ENCODE results near the gene SKP1. TPM values are rescaled to one million over a fixed set of nuclear protein-coding genes. Genes with fewer than 3 reads are reported as not detected.
A peak's percentile ranks its signal among the peaks of the same experiment; 100 is the strongest.

Gene SKP1
- total and polyA plus RNA-seq, 10 of the 15 experiments (the other 5 are each of a cell fraction or from before 2014, with no cell fraction given), result 100 to 1,686 (median 519) TPM

DNA sequence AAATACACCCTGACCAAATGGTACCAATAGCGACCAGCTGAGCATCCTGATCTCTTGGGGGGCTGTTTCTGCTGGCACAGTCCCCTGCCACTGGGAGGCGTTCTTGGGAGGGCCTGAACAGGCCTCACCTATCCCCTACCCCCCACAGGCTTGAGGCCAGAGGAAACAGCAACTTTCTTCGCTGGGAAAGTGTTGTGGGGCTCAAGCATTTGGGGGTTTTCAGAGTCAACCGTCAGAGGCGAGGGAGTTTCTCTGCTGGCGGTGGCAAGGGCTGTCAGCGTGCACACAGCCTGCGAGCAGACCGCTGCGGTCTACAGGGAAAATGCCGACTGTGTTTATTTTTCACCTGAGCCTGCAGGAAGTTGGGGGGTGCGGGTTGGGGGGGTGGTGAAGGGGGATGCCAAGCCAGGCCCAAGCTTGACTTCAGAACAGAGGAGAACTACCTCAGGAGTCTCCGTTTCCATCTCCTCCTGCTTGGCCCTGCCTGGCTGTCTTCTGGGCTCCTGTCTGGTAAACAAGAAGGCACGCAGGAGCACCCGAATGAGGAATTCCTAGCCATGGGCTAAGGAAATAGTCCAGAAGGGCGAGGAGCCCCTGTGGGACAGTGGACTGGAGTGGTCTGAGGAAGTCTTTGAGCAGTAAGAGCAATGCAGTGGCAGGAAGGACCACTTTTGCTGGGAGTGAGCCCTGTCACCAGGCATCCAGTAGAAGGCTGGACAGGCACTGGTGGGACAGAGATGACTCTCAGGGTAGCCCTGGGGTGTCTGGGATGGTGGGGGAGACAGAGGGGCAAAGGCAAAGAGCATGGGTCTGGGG, 44.2 kb downstream of the SKP1 start (continued):
- TF ChIP-seq POLR2AphosphoS5 (IDR thresholded peaks at IDR 0.05; ENCODE audit: low read length), result peak; percentile 49; the same call in 1 of the 2 replicates
- peak; percentile 90 for TF ChIP-seq CHD2 (IDR thresholded peaks at IDR 0.05; ENCODE audit: borderline replicate concordance, low read depth, low read length)
- peak; percentile 11; the same call in 1 of the 2 replicates for TF ChIP-seq SMARCA5 (IDR thresholded peaks at IDR 0.05)
- TF ChIP-seq MTA3 (IDR thresholded peaks at IDR 0.05; ENCODE audit: borderline replicate concordance, low read length), result no peak
- TF ChIP-seq HDGF (IDR thresholded peaks at IDR 0.05), result 0 out of 2 replicates have a peak, but pooled peaks have one; percentile 20
- peak; percentile 74; the same call in 1 of the 2 replicates for TF ChIP-seq ZBED1 (IDR thresholded peaks at IDR 0.05; ENCODE audit: borderline replicate concordance)
- TF ChIP-seq MYB (IDR thresholded peaks at IDR 0.05; ENCODE audit: borderline replicate concordance, low read depth, low read length), result peak; percentile 96
- TF ChIP-seq SMAD1 (IDR thresholded peaks at IDR 0.05; ENCODE audit: low read depth, partially characterized antibody), result peak; percentile 41
- 0 out of 2 replicates have a peak, but pooled peaks have one; percentile 17 for TF ChIP-seq ZNF24 (IDR thresholded peaks at IDR 0.05)
- TF ChIP-seq MTA2 (IDR thresholded peaks at IDR 0.05; ENCODE audit: low read depth), result peak; percentile 79
- peak; percentile 52; the same call in 1 of the 2 replicates for TF ChIP-seq ZNF207 (IDR thresholded peaks at IDR 0.05; ENCODE audit: borderline replicate concordance)
- TF ChIP-seq, protein P1, sequence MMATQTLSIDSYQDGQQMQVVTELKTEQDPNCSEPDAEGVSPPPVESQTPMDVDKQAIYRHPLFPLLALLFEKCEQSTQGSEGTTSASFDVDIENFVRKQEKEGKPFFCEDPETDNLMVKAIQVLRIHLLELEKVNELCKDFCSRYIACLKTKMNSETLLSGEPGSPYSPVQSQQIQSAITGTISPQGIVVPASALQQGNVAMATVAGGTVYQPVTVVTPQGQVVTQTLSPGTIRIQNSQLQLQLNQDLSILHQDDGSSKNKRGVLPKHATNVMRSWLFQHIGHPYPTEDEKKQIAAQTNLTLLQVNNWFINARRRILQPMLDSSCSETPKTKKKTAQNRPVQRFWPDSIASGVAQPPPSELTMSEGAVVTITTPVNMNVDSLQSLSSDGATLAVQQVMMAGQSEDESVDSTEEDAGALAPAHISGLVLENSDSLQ (IDR thresholded peaks at IDR 0.05), result peak; percentile 56; the same call in 1 of the 2 replicates
- TF ChIP-seq EP300 (IDR thresholded peaks at IDR 0.05; ENCODE audit: borderline replicate concordance in 1 of 2, control insufficient read depth in 1 of 2, low read depth in 2 of 2, low read length in 2 of 2), result peak; percentile 96 to 98
- TF ChIP-seq TCF3 (IDR thresholded peaks at IDR 0.05; ENCODE audit: borderline replicate concordance, insufficient read depth, low read depth, low read length), result peak; percentile 44; the same call in 1 of the 2 replicates
- peak; percentile 87 for TF ChIP-seq IKZF1 (conservative IDR thresholded peaks at IDR 0.05)
- TF ChIP-seq SMC3 (IDR thresholded peaks at IDR 0.05; ENCODE audit: borderline replicate concordance, low read length), result peak; percentile 74; the same call in 1 of the 2 replicates
- TF ChIP-seq KDM1A (IDR thresholded peaks at IDR 0.05; ENCODE audit: borderline replicate concordance), result no peak
- TF ChIP-seq TCF7 (IDR thresholded peaks at IDR 0.05; ENCODE audit: borderline replicate concordance), result no peak
- TF ChIP-seq RAD51 (IDR thresholded peaks at IDR 0.05), result no peak
- no peak for TF ChIP-seq ZNF384 (IDR thresholded peaks at IDR 0.05; ENCODE audit: borderline replicate concordance, low read depth, low read length)
- TF ChIP-seq SMAD5 (IDR thresholded peaks at IDR 0.05; ENCODE audit: low read depth), result no peak
- TF ChIP-seq CBX3 (IDR thresholded peaks at IDR 0.05; ENCODE audit: borderline replicate concordance, low read depth), result no peak
- TF ChIP-seq, protein P2, sequence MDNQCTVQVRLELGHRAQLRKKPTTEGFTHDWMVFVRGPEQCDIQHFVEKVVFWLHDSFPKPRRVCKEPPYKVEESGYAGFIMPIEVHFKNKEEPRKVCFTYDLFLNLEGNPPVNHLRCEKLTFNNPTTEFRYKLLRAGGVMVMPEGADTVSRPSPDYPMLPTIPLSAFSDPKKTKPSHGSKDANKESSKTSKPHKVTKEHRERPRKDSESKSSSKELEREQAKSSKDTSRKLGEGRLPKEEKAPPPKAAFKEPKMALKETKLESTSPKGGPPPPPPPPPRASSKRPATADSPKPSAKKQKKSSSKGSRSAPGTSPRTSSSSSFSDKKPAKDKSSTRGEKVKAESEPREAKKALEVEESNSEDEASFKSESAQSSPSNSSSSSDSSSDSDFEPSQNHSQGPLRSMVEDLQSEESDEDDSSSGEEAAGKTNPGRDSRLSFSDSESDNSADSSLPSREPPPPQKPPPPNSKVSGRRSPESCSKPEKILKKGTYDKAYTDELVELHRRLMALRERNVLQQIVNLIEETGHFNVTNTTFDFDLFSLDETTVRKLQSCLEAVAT (IDR thresholded peaks at IDR 0.05), result peak; percentile 90
- TF ChIP-seq, protein P3, sequence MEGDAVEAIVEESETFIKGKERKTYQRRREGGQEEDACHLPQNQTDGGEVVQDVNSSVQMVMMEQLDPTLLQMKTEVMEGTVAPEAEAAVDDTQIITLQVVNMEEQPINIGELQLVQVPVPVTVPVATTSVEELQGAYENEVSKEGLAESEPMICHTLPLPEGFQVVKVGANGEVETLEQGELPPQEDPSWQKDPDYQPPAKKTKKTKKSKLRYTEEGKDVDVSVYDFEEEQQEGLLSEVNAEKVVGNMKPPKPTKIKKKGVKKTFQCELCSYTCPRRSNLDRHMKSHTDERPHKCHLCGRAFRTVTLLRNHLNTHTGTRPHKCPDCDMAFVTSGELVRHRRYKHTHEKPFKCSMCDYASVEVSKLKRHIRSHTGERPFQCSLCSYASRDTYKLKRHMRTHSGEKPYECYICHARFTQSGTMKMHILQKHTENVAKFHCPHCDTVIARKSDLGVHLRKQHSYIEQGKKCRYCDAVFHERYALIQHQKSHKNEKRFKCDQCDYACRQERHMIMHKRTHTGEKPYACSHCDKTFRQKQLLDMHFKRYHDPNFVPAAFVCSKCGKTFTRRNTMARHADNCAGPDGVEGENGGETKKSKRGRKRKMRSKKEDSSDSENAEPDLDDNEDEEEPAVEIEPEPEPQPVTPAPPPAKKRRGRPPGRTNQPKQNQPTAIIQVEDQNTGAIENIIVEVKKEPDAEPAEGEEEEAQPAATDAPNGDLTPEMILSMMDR (IDR thresholded peaks at IDR 0.05 in 2 of 3, conservative IDR thresholded peaks at IDR 0.05 in 1 of 3; ENCODE audit: control insufficient read depth in 2 of 3, extremely low read depth in 1 of 3, insufficient read depth in 1 of 3, low read depth in 3 of 3, low read length in 3 of 3), result peak; percentile 65 to 80 (median 75)
- 0 out of 2 replicates have a peak, but pooled peaks have one; percentile 66 for TF ChIP-seq DPF2 (IDR thresholded peaks at IDR 0.05)
- TF ChIP-seq GATAD2B (conservative IDR thresholded peaks at IDR 0.05; ENCODE audit: low read depth), result peak; percentile 74; the same call in 1 of the 2 replicates
- peak; percentile 47 for TF ChIP-seq POLR2A (IDR thresholded peaks at IDR 0.05; ENCODE audit: low read depth, low read length)
- TF ChIP-seq IKZF2 (IDR thresholded peaks at IDR 0.05), result peak; percentile 91 to 95

Measured in GM12878 (cell line).